Measurements from ENCODE around the gene LRP1B.

LRP1B gene

DNA sequence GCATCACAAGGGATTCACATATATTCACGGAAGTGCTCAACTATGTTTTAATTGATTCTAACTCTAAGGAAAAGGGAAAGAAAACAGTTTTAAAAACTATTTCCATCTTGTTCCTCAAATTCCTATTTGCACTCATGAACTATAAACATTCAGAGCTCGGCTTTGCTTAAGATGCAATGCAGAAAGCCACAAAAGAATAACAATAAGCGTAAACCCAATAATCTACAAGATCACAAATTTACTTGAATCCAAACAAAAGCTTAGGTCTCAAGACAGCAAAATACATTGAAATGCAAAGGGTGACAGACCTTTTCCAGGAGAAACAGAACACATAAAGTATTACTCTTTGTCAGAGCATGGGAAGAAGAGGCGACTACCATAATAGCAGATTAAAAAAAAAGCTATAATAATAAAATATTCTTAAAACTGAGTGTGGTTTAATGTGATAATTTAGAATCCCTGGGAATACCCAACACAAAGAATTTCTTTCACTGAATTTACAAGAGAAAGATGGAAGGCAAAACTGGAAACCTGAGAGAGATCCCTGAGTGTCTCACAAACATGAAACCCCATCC is 1094.9 kb downstream of the LRP1B start:
- Histone ChIP-seq H2AFZ (ENCODE audit: low read depth) (no peak overlapping the region), H3K27ac (no peak overlapping the region), H3K4me1 (ENCODE audit: low read depth, poor library complexity, severe bottlenecking) (no peaks in the 10 kb centered on the region)

DNA sequence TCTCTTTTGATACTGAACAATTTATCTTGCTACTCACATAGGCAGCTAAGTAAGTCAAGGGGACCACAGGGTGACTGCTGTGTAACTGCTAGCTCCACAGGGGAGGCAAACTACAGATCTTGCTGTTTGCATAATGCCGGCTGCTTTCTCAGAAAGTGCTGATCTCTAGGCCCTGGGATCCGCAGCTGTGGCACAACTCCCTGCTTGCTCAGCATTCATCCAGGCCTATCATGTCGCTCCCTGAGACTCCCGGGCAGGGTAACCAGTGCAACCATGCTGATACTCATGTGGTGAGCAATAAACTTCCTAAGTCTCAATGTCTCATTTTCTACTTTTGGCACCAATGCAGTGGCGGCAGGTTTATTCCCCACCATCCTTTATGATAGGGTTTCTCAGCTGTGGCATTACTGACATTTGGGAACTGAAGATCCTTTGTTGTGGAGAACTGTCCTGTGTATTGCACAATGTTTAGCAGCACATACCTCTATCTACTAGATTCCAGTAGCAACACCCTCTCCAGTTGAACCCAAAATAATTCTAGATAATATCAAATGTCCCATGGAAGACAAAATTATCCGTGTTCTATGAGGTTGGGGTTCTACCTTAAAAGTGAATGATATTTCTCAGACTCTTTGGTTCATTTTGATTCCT is 1101.3 kb downstream of the LRP1B start:
- Histone ChIP-seq H3K4me1 (ENCODE audit: low read depth, poor library complexity, severe bottlenecking) (no peaks in the 10 kb centered on the region), H3K27me3 (ENCODE audit: insufficient read depth, low read depth) (no peaks in the 10 kb centered on the region), H3K27ac (no peak overlapping the region), H3K4me2 (no peak overlapping the region), H3K4me3 (IDR thresholded peaks at IDR 0.05; ENCODE audit: insufficient read depth, low read depth, low read length) (no peak overlapping the region), H3K36me3 (ENCODE audit: insufficient read depth) (no peaks in the 10 kb centered on the region), H4K20me1 (ENCODE audit: insufficient read depth) (no peaks in the 10 kb centered on the region), H2AFZ (ENCODE audit: low read depth) (no peak overlapping the region), H3K79me2 (ENCODE audit: insufficient read depth, low read depth) (no peaks in the 10 kb centered on the region), H3K9ac (no peak overlapping the region)
- TF ChIP-seq, protein P1, sequence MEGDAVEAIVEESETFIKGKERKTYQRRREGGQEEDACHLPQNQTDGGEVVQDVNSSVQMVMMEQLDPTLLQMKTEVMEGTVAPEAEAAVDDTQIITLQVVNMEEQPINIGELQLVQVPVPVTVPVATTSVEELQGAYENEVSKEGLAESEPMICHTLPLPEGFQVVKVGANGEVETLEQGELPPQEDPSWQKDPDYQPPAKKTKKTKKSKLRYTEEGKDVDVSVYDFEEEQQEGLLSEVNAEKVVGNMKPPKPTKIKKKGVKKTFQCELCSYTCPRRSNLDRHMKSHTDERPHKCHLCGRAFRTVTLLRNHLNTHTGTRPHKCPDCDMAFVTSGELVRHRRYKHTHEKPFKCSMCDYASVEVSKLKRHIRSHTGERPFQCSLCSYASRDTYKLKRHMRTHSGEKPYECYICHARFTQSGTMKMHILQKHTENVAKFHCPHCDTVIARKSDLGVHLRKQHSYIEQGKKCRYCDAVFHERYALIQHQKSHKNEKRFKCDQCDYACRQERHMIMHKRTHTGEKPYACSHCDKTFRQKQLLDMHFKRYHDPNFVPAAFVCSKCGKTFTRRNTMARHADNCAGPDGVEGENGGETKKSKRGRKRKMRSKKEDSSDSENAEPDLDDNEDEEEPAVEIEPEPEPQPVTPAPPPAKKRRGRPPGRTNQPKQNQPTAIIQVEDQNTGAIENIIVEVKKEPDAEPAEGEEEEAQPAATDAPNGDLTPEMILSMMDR (conservative IDR thresholded peaks at IDR 0.05; ENCODE audit: low read depth, low read length): no peak

More for the DNA sequence above, 1094.9 kb downstream of the LRP1B start:
- H3K4me3 ChIP-seq (IDR thresholded peaks at IDR 0.05; ENCODE audit: insufficient read depth, low read depth, low read length): no peak overlapping the region
- no peak overlapping the region for H3K4me2 ChIP-seq
- H3K36me3 ChIP-seq (ENCODE audit: insufficient read depth): no peaks in the 10 kb centered on the region
- H4K20me1 ChIP-seq (ENCODE audit: insufficient read depth): no peaks in the 10 kb centered on the region
- H3K27me3 ChIP-seq (ENCODE audit: insufficient read depth, low read depth): no peaks in the 10 kb centered on the region
- TF ChIP-seq, protein P1 (conservative IDR thresholded peaks at IDR 0.05; ENCODE audit: low read depth, low read length): no peak
- H3K79me2 ChIP-seq (ENCODE audit: insufficient read depth, low read depth): no peaks in the 10 kb centered on the region
- H3K9ac ChIP-seq: no peak overlapping the region

DNA sequence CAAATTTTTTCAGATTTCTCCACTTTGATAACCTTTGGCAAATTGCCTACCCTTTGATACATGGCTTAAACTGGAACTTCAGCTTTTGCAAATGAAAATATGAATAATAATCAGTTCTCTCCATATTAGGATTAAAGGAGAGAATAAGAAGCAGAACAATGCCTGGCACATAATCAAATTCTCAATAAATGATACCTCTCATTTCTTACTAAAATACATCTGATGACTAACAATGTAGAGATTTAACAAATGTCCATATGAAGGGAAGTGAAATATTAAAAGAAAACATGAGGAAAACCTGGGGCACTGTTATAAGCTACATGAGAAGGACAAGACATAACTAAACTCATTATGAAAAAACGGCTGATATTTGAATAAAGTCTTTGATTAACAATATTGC is 1103.6 kb downstream of the LRP1B start:
- no peak overlapping the region for H3K4me3 ChIP-seq (IDR thresholded peaks at IDR 0.05; ENCODE audit: insufficient read depth, low read depth, low read length)
- H4K20me1 ChIP-seq (ENCODE audit: insufficient read depth): no peaks in the 10 kb centered on the region
- TF ChIP-seq, protein P1 (conservative IDR thresholded peaks at IDR 0.05; ENCODE audit: low read depth, low read length): no peak
- H3K27ac ChIP-seq: no peak overlapping the region
- H3K79me2 ChIP-seq (ENCODE audit: insufficient read depth, low read depth): no peaks in the 10 kb centered on the region
- no peaks in the 10 kb centered on the region for H3K4me1 ChIP-seq (ENCODE audit: low read depth, poor library complexity, severe bottlenecking)
- H3K9ac ChIP-seq: no peak overlapping the region
- no peaks in the 10 kb centered on the region for H3K27me3 ChIP-seq (ENCODE audit: insufficient read depth, low read depth)
- no peaks in the 10 kb centered on the region for H3K36me3 ChIP-seq (ENCODE audit: insufficient read depth)
- no peak overlapping the region for H3K4me2 ChIP-seq
- no peak overlapping the region for H2AFZ ChIP-seq (ENCODE audit: low read depth)

DNA sequence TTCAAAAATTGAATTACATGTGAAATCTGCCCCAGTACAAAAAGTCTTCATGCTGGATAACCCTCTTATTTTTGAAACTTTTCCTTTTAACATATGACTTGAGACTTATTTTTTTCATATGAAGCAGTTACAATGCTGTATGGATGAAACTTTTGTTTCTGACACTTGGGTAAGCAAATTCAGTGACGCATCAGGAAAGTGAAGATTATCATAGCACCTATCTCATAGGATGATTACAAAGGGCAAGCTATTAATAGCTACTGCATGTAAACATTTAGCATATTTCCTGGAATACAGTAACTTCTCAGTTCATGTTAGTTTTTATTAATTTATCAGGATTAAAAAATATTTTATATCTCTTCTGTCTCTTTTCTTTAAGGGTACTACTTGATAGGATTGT is 1109.2 kb downstream of the LRP1B start:
- Histone ChIP-seq H2AFZ (ENCODE audit: low read depth) (no peak overlapping the region), H3K4me2 (no peak overlapping the region)

More for the DNA sequence above, 1109.2 kb downstream of the LRP1B start:
- H3K36me3 ChIP-seq (ENCODE audit: insufficient read depth): no peaks in the 10 kb centered on the region
- H3K4me3 ChIP-seq (IDR thresholded peaks at IDR 0.05; ENCODE audit: insufficient read depth, low read depth, low read length): no peak overlapping the region
- no peaks in the 10 kb centered on the region for H3K27me3 ChIP-seq (ENCODE audit: insufficient read depth, low read depth)
- H3K9ac ChIP-seq: no peak overlapping the region
- H4K20me1 ChIP-seq (ENCODE audit: insufficient read depth): no peaks in the 10 kb centered on the region
- no peak overlapping the region for H3K27ac ChIP-seq
- H3K79me2 ChIP-seq (ENCODE audit: insufficient read depth, low read depth): no peaks in the 10 kb centered on the region
- H3K4me1 ChIP-seq (ENCODE audit: low read depth, poor library complexity, severe bottlenecking): no peaks in the 10 kb centered on the region
- TF ChIP-seq, protein P1 (conservative IDR thresholded peaks at IDR 0.05; ENCODE audit: low read depth, low read length): no peak

Data from KMS-11 (cell line).